Astrocyte of the spinal cord (primary cell): ENCODE data around the gene UROS.

Experiments
- DNase-seq: peaks from one replicate; pipeline ENCODE4 v3.0.0; 2011; ENCODE audit warnings: low read depth, low spot score
- H3K4me3 ChIP-seq: 2 replicates; pipeline ENCODE4 v1.5.1; 2011; ENCODE audit warnings: low read depth, mild to moderate bottlenecking, low read length, moderate library complexity
- CTCF ChIP-seq: IDR thresholded peaks from 2 replicates; pipeline ENCODE4 v1.5.1; 2012; ENCODE audit warnings: low read depth, mild to moderate bottlenecking, low read length, inconsistent platforms
- in situ Hi-C: cut with HindIII; loops from 2 replicates; pipeline ENCODE4 v1.10.0; 2017; ENCODE audit warnings: low sequenced_read_pairs

UROS gene

GRCh38 chr10:125770844-125771243, 52.2 kb downstream of the UROS start:
- in situ Hi-C loops: no loop called here
- H3K4me3 ChIP-seq: no peak overlapping the region
- TF ChIP-seq CTCF: no peak
- DNase-seq: no peak

- in situ Hi-C loops: no loop called here
- no peak overlapping the region for H3K4me3 ChIP-seq
- no peak for TF ChIP-seq CTCF
- no peak for DNase-seq
Observed at GRCh38 chr10:125769175-125769574, 53.9 kb downstream of the UROS start.

GRCh38 chr10:125768219-125768855, 54.7 kb downstream of the UROS start:
- no peak for TF ChIP-seq CTCF
- peak; percentile 15 for DNase-seq
- H3K4me3 ChIP-seq: no peak overlapping the region
- in situ Hi-C loops: no loop called here

- no peak overlapping the region for H3K4me3 ChIP-seq
- DNase-seq: no peak
- in situ Hi-C loops: no loop called here
- no peak for TF ChIP-seq CTCF
Observed at GRCh38 chr10:125766511-125766910, 56.5 kb downstream of the UROS start.

- in situ Hi-C loops: no loop called here
- H3K4me3 ChIP-seq: no peak overlapping the region
- DNase-seq: no peak
- TF ChIP-seq CTCF: no peak
Observed at GRCh38 chr10:125765835-125766234, 57.2 kb downstream of the UROS start.

- in situ Hi-C loops: no loop called here
- no peak overlapping the region for H3K4me3 ChIP-seq
- DNase-seq: no peak
- TF ChIP-seq CTCF: no peak
Observed at GRCh38 chr10:125762692-125763648, 60.1 kb downstream of the UROS start.
